Chondrocyte (in vitro differentiated cells): ENCODE results near the gene FAM81A. TPM values are rescaled to one million over a fixed set of nuclear protein-coding genes. Genes with fewer than 3 reads are reported as not detected.

Experiments
- DNase-seq: peaks from one replicate; pipeline ENCODE4 v3.0.0; 2021; ENCODE audit warnings: mixed read lengths, low spot score
- H3K27ac Mint-ChIP-seq: one replicate; pipeline ENCODE4 v1.8.0; 2021; ENCODE audit warnings: mild to moderate bottlenecking, moderate library complexity, mixed read lengths; ENCODE audit not compliant: unreplicated experiment
- H3K27me3 Mint-ChIP-seq: 2 replicates; pipeline ENCODE4 v1.8.0; 2021; ENCODE audit warnings: low read depth, mixed read lengths
- H3K36me3 Mint-ChIP-seq: 2 replicates; pipeline ENCODE4 v1.8.0; 2021; ENCODE audit warnings: low read depth, mixed read lengths
- H3K4me1 Mint-ChIP-seq: 2 replicates; pipeline ENCODE4 v1.8.0; 2021; ENCODE audit warnings: low read depth, mild to moderate bottlenecking, mixed read lengths
- H3K4me3 Mint-ChIP-seq: one replicate; pipeline ENCODE4 v1.8.0; 2021; ENCODE audit warnings: mild to moderate bottlenecking, moderate library complexity, mixed read lengths; ENCODE audit not compliant: unreplicated experiment
- H3K9me3 Mint-ChIP-seq: 2 replicates; pipeline ENCODE4 v1.8.0; 2021; ENCODE audit warnings: low read depth, mixed read lengths
- CTCF ChIP-seq: fragments of 200-600 bp; sonication (generic); IDR thresholded peaks from 2 replicates; pipeline ENCODE4 v1.5.0; 2021; ENCODE audit warnings: antibody characterized with exemption, mild to moderate bottlenecking, moderate library complexity
- total RNA-seq: library from RNA; stranded (reverse); gene quantifications from 3 replicates; pipeline ENCODE4 v1.2.1, GENCODE V29; 2021

The FAM81A gene
- total RNA-seq, 1 donor from 2014 or later = 0.15 TPM

GRCh38 chr15:59528429-59528828, 90.4 kb downstream of the FAM81A start:
- no peaks in the 10 kb centered on the region for H3K36me3 Mint-ChIP-seq
- no peak overlapping the region for H3K27ac Mint-ChIP-seq
- no peak for TF ChIP-seq CTCF

GRCh38 chr15:59528961-59529402, 91.0 kb downstream of the FAM81A start:
- no peaks in the 10 kb centered on the region for H3K9me3 Mint-ChIP-seq
- TF ChIP-seq CTCF = peak; percentile 87
- H3K36me3 Mint-ChIP-seq = no peaks in the 10 kb centered on the region
- H3K27ac Mint-ChIP-seq = no peak overlapping the region
- DNase-seq = no peak
- no peak overlapping the region for H3K4me3 Mint-ChIP-seq
- H3K27me3 Mint-ChIP-seq = peaks cover 9% of the 10 kb centered on the region
- peaks cover 5% of the 10 kb centered on the region for H3K4me1 Mint-ChIP-seq

More at GRCh38 chr15:59528429-59528828, 90.4 kb downstream of the FAM81A start:
- Mint-ChIP-seq H3K9me3 (no peaks in the 10 kb centered on the region), H3K27me3 (peaks cover 9% of the 10 kb centered on the region), H3K4me1 (peaks cover 5% of the 10 kb centered on the region), H3K4me3 (no peak overlapping the region)
- DNase-seq = no peak

DNA sequence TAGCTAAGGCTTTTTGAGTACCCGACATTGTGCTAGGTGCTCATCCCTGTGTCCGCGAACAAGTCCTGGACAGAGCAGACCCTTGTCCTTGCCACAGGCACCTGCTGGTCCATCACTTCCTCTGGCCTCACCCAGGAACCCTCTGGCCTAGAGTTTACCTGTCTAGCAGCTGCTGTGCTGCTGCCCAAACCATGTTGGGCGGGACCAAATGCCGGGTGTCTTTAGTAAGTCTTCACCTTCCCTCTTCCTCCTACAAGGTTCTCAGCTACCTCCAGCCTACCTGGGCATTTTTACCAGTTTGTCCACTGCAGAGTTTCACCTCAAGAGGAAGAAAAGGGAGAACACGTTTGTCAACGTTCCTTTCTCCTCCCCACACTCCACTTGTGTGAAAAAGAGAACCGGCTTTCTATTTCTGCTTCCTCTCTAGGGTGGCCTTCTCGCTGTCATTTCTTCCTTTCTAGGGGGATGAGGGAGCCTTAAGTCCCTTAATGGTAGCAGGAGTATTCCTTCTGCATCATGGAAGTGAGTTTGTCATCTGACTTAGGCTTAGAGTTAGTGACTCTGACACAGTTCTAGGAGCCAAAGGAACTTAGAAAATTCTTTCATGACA, 93.2 kb downstream of the FAM81A start:
- H3K27me3 Mint-ChIP-seq = peaks cover 14% of the 10 kb centered on the region
- no peaks in the 10 kb centered on the region for H3K9me3 Mint-ChIP-seq
- DNase-seq = no peak
- no peaks in the 10 kb centered on the region for H3K36me3 Mint-ChIP-seq
- peaks cover 5% of the 10 kb centered on the region for H3K4me1 Mint-ChIP-seq
- TF ChIP-seq CTCF = no peak
- no peak overlapping the region for H3K27ac Mint-ChIP-seq
- H3K4me3 Mint-ChIP-seq = no peak overlapping the region

GRCh38 chr15:59532770-59533379, 94.9 kb downstream of the FAM81A start:
- Mint-ChIP-seq H3K4me3 (no peak overlapping the region), H3K36me3 (no peaks in the 10 kb centered on the region)
- no peak for DNase-seq

DNA sequence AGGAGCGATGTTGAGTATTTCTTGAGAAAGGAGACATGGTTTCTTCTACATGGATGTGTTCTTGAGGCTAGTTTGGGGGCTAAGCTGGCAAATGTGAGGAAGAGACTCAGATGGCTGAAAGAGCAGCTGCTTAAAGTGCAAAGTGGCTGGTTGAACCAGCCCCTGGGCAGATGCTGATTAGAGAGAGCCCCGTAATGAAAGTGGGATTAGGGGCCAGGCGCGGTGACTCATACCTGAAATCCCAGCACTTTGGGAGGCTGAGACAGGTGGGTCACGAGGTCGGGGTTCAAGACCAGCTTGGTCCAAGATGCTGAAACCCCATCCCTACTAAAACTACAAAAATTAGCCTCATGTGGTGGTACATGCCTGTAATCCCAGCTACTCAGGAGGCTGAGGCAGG, 98.6 kb downstream of the FAM81A start:
- H3K9me3 Mint-ChIP-seq = no peaks in the 10 kb centered on the region
- DNase-seq = no peak
- no peak for TF ChIP-seq CTCF
- H3K4me1 Mint-ChIP-seq = peaks cover 5% of the 10 kb centered on the region
- no peak overlapping the region for H3K27ac Mint-ChIP-seq
- H3K4me3 Mint-ChIP-seq = no peak overlapping the region
- no peaks in the 10 kb centered on the region for H3K36me3 Mint-ChIP-seq
- H3K27me3 Mint-ChIP-seq = peaks cover 15% of the 10 kb centered on the region

More at GRCh38 chr15:59532770-59533379, 94.9 kb downstream of the FAM81A start:
- peaks cover 18% of the 10 kb centered on the region for H3K27me3 Mint-ChIP-seq
- no peaks in the 10 kb centered on the region for H3K9me3 Mint-ChIP-seq
- H3K4me1 Mint-ChIP-seq = peaks cover 5% of the 10 kb centered on the region
- H3K27ac Mint-ChIP-seq = no peak overlapping the region
- TF ChIP-seq CTCF = peak; percentile 94
